WTC11 (cell line): Measurements from ENCODE around the gene CLSTN2. TPM values are rescaled to one million over a fixed set of nuclear protein-coding genes. Genes with fewer than 3 reads are reported as not detected.
A peak's percentile ranks its signal among the peaks of the same experiment; 100 is the strongest.

ENCODE experiments used
- ATAC-seq: fragments of 200-7000 bp; cut with Tn5 transposase; 2 replicates; pipeline ENCODE4 v1.10.0; 2021; ENCODE audit warnings: mild to moderate bottlenecking, moderate library complexity
- CTCF ChIA-PET: fragments of 300-600 bp; sonication (Branson Sonifier 250); formaldehyde crosslinking; loops from one replicate; lab custom pipeline; 2021; ENCODE audit warnings: antibody characterized with exemption; lab: Charles Lee
- POLR2A ChIA-PET: fragments of 350-600 bp; sonication (Branson Sonifier 250); formaldehyde crosslinking; loops from one replicate; lab custom pipeline; 2021; ENCODE audit warnings: antibody characterized with exemption; lab: Charles Lee
- DNase-seq: peaks from one replicate; pipeline ENCODE4 v3.0.0; 2021; ENCODE audit warnings: low spot score
- H3K27ac Mint-ChIP-seq: 2 replicates; pipeline ENCODE4 v1.8.0; 2021; ENCODE audit warnings: mixed read lengths
- H3K27me3 Mint-ChIP-seq: 2 replicates; pipeline ENCODE4 v1.8.0; 2021; ENCODE audit warnings: low read depth, mild to moderate bottlenecking, moderate library complexity, mixed read lengths
- H3K36me3 Mint-ChIP-seq: 2 replicates; pipeline ENCODE4 v1.8.0; 2021; ENCODE audit warnings: mixed read lengths
- H3K4me1 Mint-ChIP-seq: 2 replicates; pipeline ENCODE4 v1.8.0; 2022; ENCODE audit warnings: mixed read lengths
- H3K4me3 Mint-ChIP-seq: 2 replicates; pipeline ENCODE4 v1.8.0; 2021; ENCODE audit warnings: mild to moderate bottlenecking, moderate library complexity, mixed read lengths
- H3K9me3 Mint-ChIP-seq: 2 replicates; pipeline ENCODE4 v1.8.0; 2021; ENCODE audit warnings: mixed read lengths
- ATF2 ChIP-seq: sonication (generic); formaldehyde crosslinking; IDR thresholded peaks from 2 replicates; pipeline ENCODE4 v1.8.1; 2022; ENCODE audit warnings: low read depth, missing genetic modification reagents, borderline replicate concordance
- CTCF ChIP-seq: fragments of 200-600 bp; IDR thresholded peaks from 2 replicates; pipeline ENCODE4 v1.8.0; 2022; ENCODE audit warnings: antibody characterized with exemption
- E2F1 ChIP-seq: sonication (generic); formaldehyde crosslinking; IDR thresholded peaks from 2 replicates; pipeline ENCODE4 v1.8.0; 2022; ENCODE audit warnings: mild to moderate bottlenecking, missing genetic modification reagents
- ERG ChIP-seq: fragments of 250-450 bp; sonication (Bioruptor Pico); IDR thresholded peaks from 2 replicates; pipeline ENCODE4 v1.8.0; 2021; ENCODE audit warnings: mild to moderate bottlenecking
- ESRRA ChIP-seq: sonication (generic); formaldehyde crosslinking; IDR thresholded peaks from 2 replicates; pipeline ENCODE4 v1.8.1; 2022; ENCODE audit warnings: mild to moderate bottlenecking, missing genetic modification reagents, borderline replicate concordance
- GTF2I ChIP-seq: fragments of 250-450 bp; sonication (Bioruptor Pico); conservative IDR thresholded peaks from 2 replicates; pipeline ENCODE4 v1.4.0; 2021; ENCODE audit warnings: mild to moderate bottlenecking
- HMGA2 ChIP-seq: fragments of 250-450 bp; sonication (Bioruptor Pico); IDR thresholded peaks from 2 replicates; pipeline ENCODE4 v1.4.0; 2021; ENCODE audit warnings: mild to moderate bottlenecking, moderate library complexity
- IRF2 ChIP-seq: sonication (generic); formaldehyde crosslinking; IDR thresholded peaks from 2 replicates; pipeline ENCODE4 v1.8.0; 2022; ENCODE audit warnings: low read depth, missing genetic modification reagents, borderline replicate concordance
- JUN ChIP-seq: sonication (generic); formaldehyde crosslinking; IDR thresholded peaks from 2 replicates; pipeline ENCODE4 v1.8.0; 2023; ENCODE audit warnings: mild to moderate bottlenecking, missing genetic modification reagents
- MAX ChIP-seq: sonication (generic); formaldehyde crosslinking; IDR thresholded peaks from 2 replicates; pipeline ENCODE4 v1.8.0; 2022; ENCODE audit warnings: mild to moderate bottlenecking, missing genetic modification reagents
- MXD4 ChIP-seq: fragments of 250-450 bp; sonication (Bioruptor Pico); IDR thresholded peaks from 2 replicates; pipeline ENCODE4 v1.8.0; 2021; ENCODE audit warnings: mild to moderate bottlenecking, moderate library complexity, borderline replicate concordance
- NFATC4 ChIP-seq: fragments of 250-450 bp; sonication (Bioruptor Pico); IDR thresholded peaks from 2 replicates; pipeline ENCODE4 v1.9.0; 2021; ENCODE audit warnings: mild to moderate bottlenecking
- NR2C2 ChIP-seq: sonication (generic); formaldehyde crosslinking; IDR thresholded peaks from 2 replicates; pipeline ENCODE4 v1.8.0; 2022; ENCODE audit warnings: mild to moderate bottlenecking, missing genetic modification reagents
- PRRX2 ChIP-seq: fragments of 250-450 bp; sonication (Bioruptor Pico); IDR thresholded peaks from 2 replicates; pipeline ENCODE4 v1.8.0; 2021; ENCODE audit warnings: mild to moderate bottlenecking
- SMAD4 ChIP-seq: sonication (generic); formaldehyde crosslinking; IDR thresholded peaks from 2 replicates; pipeline ENCODE4 v1.8.0; 2022; ENCODE audit warnings: mild to moderate bottlenecking, missing genetic modification reagents
- SP1 ChIP-seq: sonication (generic); formaldehyde crosslinking; conservative IDR thresholded peaks from 2 replicates; pipeline ENCODE4 v1.8.1; 2022; ENCODE audit warnings: missing genetic modification reagents
- ZNF232 ChIP-seq: sonication (generic); formaldehyde crosslinking; IDR thresholded peaks from 2 replicates; pipeline ENCODE4 v1.8.0; 2022; ENCODE audit warnings: mild to moderate bottlenecking, missing genetic modification reagents
- ZNF263 ChIP-seq: sonication (generic); formaldehyde crosslinking; IDR thresholded peaks from 2 replicates; pipeline ENCODE4 v1.8.1; 2022; ENCODE audit warnings: low read depth, mild to moderate bottlenecking, moderate library complexity, missing genetic modification reagents
- ZNF396 ChIP-seq: fragments of 250-450 bp; sonication (Bioruptor Pico); IDR thresholded peaks from 2 replicates; pipeline ENCODE4 v1.8.0; 2021; ENCODE audit warnings: mild to moderate bottlenecking, moderate library complexity, borderline replicate concordance
- ZNF416 ChIP-seq: fragments of 250-450 bp; sonication (Bioruptor Pico); IDR thresholded peaks from 2 replicates; pipeline ENCODE4 v1.9.0; 2021; ENCODE audit warnings: mild to moderate bottlenecking, inconsistent platforms
- ZNF423 ChIP-seq: fragments of 250-450 bp; sonication (Bioruptor Pico); IDR thresholded peaks from 2 replicates; pipeline ENCODE4 v2.1.2; 2022; ENCODE audit warnings: mild to moderate bottlenecking, moderate library complexity
- total RNA-seq: library from RNA; stranded (reverse); gene quantifications from 3 replicates; pipeline ENCODE4 v1.2.3, GENCODE V29; 2021
- TF ChIP-seq, protein P1 (sequence below): sonication (generic); formaldehyde crosslinking; IDR thresholded peaks from 2 replicates; pipeline ENCODE4 v1.8.1; 2023; ENCODE audit warnings: mild to moderate bottlenecking, missing genetic modification reagents, moderate library complexity
- TF ChIP-seq, protein P2 (sequence below): sonication (generic); formaldehyde crosslinking; IDR thresholded peaks from 2 replicates; pipeline ENCODE4 v1.8.0; 2022; ENCODE audit warnings: missing genetic modification reagents

The CLSTN2 gene
- total RNA-seq, 1 experiment from 2014 or later = 0.35 TPM

DNA sequence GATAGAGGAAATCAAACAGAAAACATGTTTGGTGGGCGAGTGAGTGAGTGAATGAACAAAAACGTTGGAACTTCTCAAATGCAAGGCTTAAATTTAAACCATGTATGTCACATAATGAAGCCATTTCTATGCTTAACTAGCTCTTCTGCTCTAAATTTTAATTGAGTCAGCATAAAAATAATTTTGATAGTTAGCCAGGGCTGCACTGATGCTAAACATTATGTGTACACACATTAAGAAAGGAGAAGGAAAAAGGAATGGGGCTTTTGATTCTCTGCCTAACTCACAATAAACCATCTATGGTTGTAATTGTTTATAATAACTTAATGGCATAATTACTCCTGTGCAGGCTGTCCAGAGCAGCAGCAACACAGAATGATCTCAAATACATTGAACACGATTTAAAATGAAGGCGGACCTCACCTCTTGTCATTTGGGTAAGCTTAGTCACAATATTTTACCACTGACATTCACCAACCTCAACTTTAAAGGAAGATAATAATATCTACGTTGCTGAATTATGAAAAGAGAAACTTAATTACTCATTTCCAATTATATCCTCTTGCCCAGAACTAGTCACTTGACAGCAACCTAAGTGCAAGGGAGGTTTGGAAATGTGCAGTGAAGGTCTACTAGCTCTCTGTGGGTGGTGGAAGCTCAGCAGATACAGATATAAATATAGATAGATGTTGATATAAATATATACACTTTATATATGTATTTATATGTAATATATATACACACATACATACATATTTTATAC is 424.4 kb downstream of the CLSTN2 start:
- H3K4me3 Mint-ChIP-seq = no peak overlapping the region
- H3K27ac Mint-ChIP-seq = no peak overlapping the region
- ATAC-seq (no peak), DNase-seq (no peak)
- ChIA-PET CTCF (no interaction called here), POLR2A (no interaction called here)
- H3K9me3 Mint-ChIP-seq = peaks cover 5% of the 10 kb centered on the region; the same call in 1 of the 2 replicates
- TF ChIP-seq JUN (no peak), ERG (CRISPR knock-in tag) (no peak), ZNF416 (CRISPR knock-in tag) (no peak), CTCF (no peak), MAX (CRISPR knock-in tag) (no peak), ATF2 (CRISPR knock-in tag) (no peak)
- TF ChIP-seq, protein P1, sequence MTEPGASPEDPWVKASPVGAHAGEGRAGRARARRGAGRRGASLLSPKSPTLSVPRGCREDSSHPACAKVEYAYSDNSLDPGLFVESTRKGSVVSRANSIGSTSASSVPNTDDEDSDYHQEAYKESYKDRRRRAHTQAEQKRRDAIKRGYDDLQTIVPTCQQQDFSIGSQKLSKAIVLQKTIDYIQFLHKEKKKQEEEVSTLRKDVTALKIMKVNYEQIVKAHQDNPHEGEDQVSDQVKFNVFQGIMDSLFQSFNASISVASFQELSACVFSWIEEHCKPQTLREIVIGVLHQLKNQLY (CRISPR knock-in tag) = no peak
- H3K36me3 Mint-ChIP-seq = no peaks in the 10 kb centered on the region
- H3K4me1 Mint-ChIP-seq = peaks cover 11% of the 10 kb centered on the region
- no peaks in the 10 kb centered on the region; the same call in 1 of the 2 replicates for H3K27me3 Mint-ChIP-seq

DNA sequence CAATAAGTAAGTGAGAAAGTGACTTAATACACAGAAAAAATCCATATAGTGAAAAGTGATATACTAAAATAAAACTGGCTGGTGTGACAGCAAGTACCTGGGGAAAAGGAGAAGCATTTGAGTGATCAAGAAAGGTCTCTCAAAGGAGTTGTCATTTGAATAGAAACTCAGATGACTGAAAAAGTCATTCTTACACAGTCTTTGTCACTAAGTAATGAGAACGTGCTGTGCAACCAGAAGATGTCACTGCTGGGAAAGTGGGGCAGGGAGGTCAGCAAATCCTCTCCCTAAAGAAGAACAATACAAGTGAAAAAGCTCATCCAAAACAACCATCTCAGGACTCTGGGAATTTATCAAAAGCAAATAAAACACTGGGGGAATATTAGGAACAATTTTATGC is 425.3 kb downstream of the CLSTN2 start:
- ChIA-PET CTCF (no interaction called here), POLR2A (no interaction called here)
- Mint-ChIP-seq H3K36me3 (no peaks in the 10 kb centered on the region), H3K4me3 (no peak overlapping the region), H3K9me3 (peaks cover 5% of the 10 kb centered on the region; the same call in 1 of the 2 replicates), H3K4me1 (peaks cover 11% of the 10 kb centered on the region), H3K27ac (0 out of 2 replicates have a peak overlapping the region, but pooled peaks have one; percentile 67), H3K27me3 (no peaks in the 10 kb centered on the region; the same call in 1 of the 2 replicates)
- DNase-seq = no peak
- ATAC-seq = 0 out of 2 replicates have a peak, but pooled peaks have one; percentile 24
- TF ChIP-seq MXD4 (CRISPR knock-in tag) = no peak
- no peak for TF ChIP-seq E2F1 (CRISPR knock-in tag)
- no peak for TF ChIP-seq ESRRA (CRISPR knock-in tag)
- TF ChIP-seq SP1 (CRISPR knock-in tag) = no peak
- TF ChIP-seq, protein P2, sequence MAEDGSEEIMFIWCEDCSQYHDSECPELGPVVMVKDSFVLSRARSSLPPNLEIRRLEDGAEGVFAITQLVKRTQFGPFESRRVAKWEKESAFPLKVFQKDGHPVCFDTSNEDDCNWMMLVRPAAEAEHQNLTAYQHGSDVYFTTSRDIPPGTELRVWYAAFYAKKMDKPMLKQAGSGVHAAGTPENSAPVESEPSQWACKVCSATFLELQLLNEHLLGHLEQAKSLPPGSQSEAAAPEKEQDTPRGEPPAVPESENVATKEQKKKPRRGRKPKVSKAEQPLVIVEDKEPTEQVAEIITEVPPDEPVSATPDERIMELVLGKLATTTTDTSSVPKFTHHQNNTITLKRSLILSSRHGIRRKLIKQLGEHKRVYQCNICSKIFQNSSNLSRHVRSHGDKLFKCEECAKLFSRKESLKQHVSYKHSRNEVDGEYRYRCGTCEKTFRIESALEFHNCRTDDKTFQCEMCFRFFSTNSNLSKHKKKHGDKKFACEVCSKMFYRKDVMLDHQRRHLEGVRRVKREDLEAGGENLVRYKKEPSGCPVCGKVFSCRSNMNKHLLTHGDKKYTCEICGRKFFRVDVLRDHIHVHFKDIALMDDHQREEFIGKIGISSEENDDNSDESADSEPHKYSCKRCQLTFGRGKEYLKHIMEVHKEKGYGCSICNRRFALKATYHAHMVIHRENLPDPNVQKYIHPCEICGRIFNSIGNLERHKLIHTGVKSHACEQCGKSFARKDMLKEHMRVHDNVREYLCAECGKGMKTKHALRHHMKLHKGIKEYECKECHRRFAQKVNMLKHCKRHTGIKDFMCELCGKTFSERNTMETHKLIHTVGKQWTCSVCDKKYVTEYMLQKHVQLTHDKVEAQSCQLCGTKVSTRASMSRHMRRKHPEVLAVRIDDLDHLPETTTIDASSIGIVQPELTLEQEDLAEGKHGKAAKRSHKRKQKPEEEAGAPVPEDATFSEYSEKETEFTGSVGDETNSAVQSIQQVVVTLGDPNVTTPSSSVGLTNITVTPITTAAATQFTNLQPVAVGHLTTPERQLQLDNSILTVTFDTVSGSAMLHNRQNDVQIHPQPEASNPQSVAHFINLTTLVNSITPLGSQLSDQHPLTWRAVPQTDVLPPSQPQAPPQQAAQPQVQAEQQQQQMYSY (CRISPR knock-in tag) = no peak
- no peak for TF ChIP-seq ZNF263
- TF ChIP-seq NR2C2 = no peak
- TF ChIP-seq NFATC4 (CRISPR knock-in tag) = no peak
- TF ChIP-seq ZNF232 (CRISPR knock-in tag) = no peak
- TF ChIP-seq ZNF423 (CRISPR knock-in tag) = no peak
- no peak for TF ChIP-seq HMGA2 (CRISPR knock-in tag)
- TF ChIP-seq PRRX2 (CRISPR knock-in tag) = no peak
- no peak for TF ChIP-seq ZNF396 (CRISPR knock-in tag)
- no peak for TF ChIP-seq IRF2
- no peak for TF ChIP-seq GTF2I (CRISPR knock-in tag)
- no peak for TF ChIP-seq SMAD4 (CRISPR knock-in tag)
